IPS DF 19.7 (cell line): ENCODE data around the gene RASA2.
A peak's percentile ranks its signal among the peaks of the same experiment; 100 is the strongest.

ENCODE experiments used
- DNase-seq: peaks from one replicate; pipeline ENCODE4 v3.0.0-alpha.2; 2013; ENCODE audit warnings: low read depth, low spot score

Gene RASA2

GRCh38 chr3:141537856-141538255 is 51.0 kb downstream of the RASA2 start:
- no peak for DNase-seq

- no peak for DNase-seq
These were observed 51.9 kb downstream of the RASA2 start for GRCh38 chr3:141538568-141539240.

GRCh38 chr3:141539431-141540187 is 52.8 kb downstream of the RASA2 start:
- no peak for DNase-seq

GRCh38 chr3:141540531-141540930 is 53.7 kb downstream of the RASA2 start:
- DNase-seq: no peak

- DNase-seq: no peak
These were observed 55.6 kb downstream of the RASA2 start for GRCh38 chr3:141542202-141542969.

GRCh38 chr3:141542989-141543388 is 56.2 kb downstream of the RASA2 start:
- no peak for DNase-seq

GRCh38 chr3:141544697-141545096 is 57.9 kb downstream of the RASA2 start:
- DNase-seq: no peak

- DNase-seq: no peak
These were observed 59.3 kb downstream of the RASA2 start for GRCh38 chr3:141546081-141546480.

- DNase-seq: no peak
These were observed 59.8 kb downstream of the RASA2 start for GRCh38 chr3:141546586-141546985.

- no peak for DNase-seq
These were observed 61.0 kb downstream of the RASA2 start for GRCh38 chr3:141547791-141548190.

GRCh38 chr3:141550926-141551665 is 64.3 kb downstream of the RASA2 start:
- no peak for DNase-seq

- no peak for DNase-seq
These were observed 65.7 kb downstream of the RASA2 start for GRCh38 chr3:141552440-141552991.

- DNase-seq: no peak
These were observed 66.2 kb downstream of the RASA2 start for GRCh38 chr3:141553055-141553454.

- DNase-seq: no peak
These were observed 69.2 kb downstream of the RASA2 start for GRCh38 chr3:141556034-141556433.

- no peak for DNase-seq
These were observed 71.3 kb downstream of the RASA2 start for GRCh38 chr3:141557961-141558706.

GRCh38 chr3:141561426-141562034 is 74.7 kb downstream of the RASA2 start:
- DNase-seq: peak; percentile 5

GRCh38 chr3:141564241-141564640 is 77.4 kb downstream of the RASA2 start:
- DNase-seq: no peak

GRCh38 chr3:141570068-141570467 is 83.2 kb downstream of the RASA2 start:
- DNase-seq: no peak

GRCh38 chr3:141575879-141576743 is 89.3 kb downstream of the RASA2 start:
- DNase-seq: no peak

GRCh38 chr3:141576744-141577052 is 89.9 kb downstream of the RASA2 start:
- no peak for DNase-seq
